CD14-positive monocyte (primary cell): Measurements from ENCODE around the gene GRAP. TPM values are rescaled to one million over a fixed set of nuclear protein-coding genes. Genes with fewer than 3 reads are reported as not detected.
A peak's percentile ranks its signal among the peaks of the same experiment; 100 is the strongest.

ENCODE experiments used
- DNase-seq, 3 donors: peaks; one replicate each; pipeline ENCODE4 v3.0.0-alpha.2; 2011 to 2022
- H2AFZ ChIP-seq: 2 replicates; pipeline ENCODE4 v1.6.0; 2012; ENCODE audit warnings: mild to moderate bottlenecking, low read depth, low read length, inconsistent platforms; ENCODE audit not compliant: insufficient read depth, poor library complexity, severe bottlenecking
- H3K27ac ChIP-seq, 2 donors: 1 replicate in 1 of 2; 2 replicates in 1 of 2; pipeline ENCODE4 v1.5.1; 2012 to 2013; ENCODE audit warnings: low read length in 2 of 2, control low read depth in 1 of 2, inconsistent platforms in 1 of 2, low read depth in 1 of 2, mild to moderate bottlenecking in 1 of 2
- H3K27me3 ChIP-seq, 2 donors: one replicate each; pipeline versions ENCODE4 v1.6.0 to v1.6.1; 2011 to 2013; ENCODE audit warnings: low read length in 2 of 2; ENCODE audit not compliant: control insufficient read depth in 2 of 2, insufficient read depth in 2 of 2
- H3K36me3 ChIP-seq, 2 donors: replicated peaks in 1 of 2; 1 replicate in 1 of 2; 2 replicates in 1 of 2; pipeline versions ENCODE4 v1.5.1 to v1.6.1; 2012 to 2013; ENCODE audit warnings: low read length in 2 of 2, control low read depth in 1 of 2, inconsistent platforms in 1 of 2, mild to moderate bottlenecking in 1 of 2; ENCODE audit not compliant: insufficient read depth in 2 of 2, control insufficient read depth in 1 of 2
- H3K4me1 ChIP-seq, 2 donors: 1 replicate in 1 of 2; 2 replicates in 1 of 2; pipeline versions ENCODE4 v1.5.1 to v1.6.1; 2012 to 2013; ENCODE audit warnings: low read length in 2 of 2, control low read depth in 1 of 2, inconsistent platforms in 1 of 2, mild to moderate bottlenecking in 1 of 2, moderate library complexity in 1 of 2; ENCODE audit not compliant: insufficient read depth in 2 of 2, control insufficient read depth in 1 of 2
- H3K4me2 ChIP-seq: replicated peaks from 2 replicates; pipeline ENCODE3; 2012; ENCODE audit warnings: low read length, moderate library complexity, mild to moderate bottlenecking; ENCODE audit not compliant: poor library complexity, severe bottlenecking; ENCODE audit errors: extremely low read depth
- H3K4me3 ChIP-seq, 3 experiments: fragments of 200-600 bp in 1 of 3; sonication (generic) in 1 of 3; replicated peaks in 1 of 3; 1 replicate in 2 of 3; 2 replicates in 1 of 3; pipeline ENCODE4 v1.5.1; 2011 to 2013; ENCODE audit warnings: low read length in 3 of 3, mild to moderate bottlenecking in 3 of 3, control low read depth in 2 of 3, low read depth in 2 of 3, inconsistent platforms in 1 of 3, moderate library complexity in 1 of 3
- H3K79me2 ChIP-seq: 2 replicates; pipeline ENCODE4 v1.6.0; 2012; ENCODE audit warnings: mild to moderate bottlenecking, control low read depth, inconsistent platforms, low read length, moderate library complexity; ENCODE audit not compliant: insufficient read depth
- H3K9ac ChIP-seq: 2 replicates; pipeline ENCODE4 v1.6.0; 2017; ENCODE audit warnings: low read length, mild to moderate bottlenecking; ENCODE audit not compliant: insufficient read depth, poor library complexity, severe bottlenecking
- H3K9me3 ChIP-seq, 2 donors: replicated peaks in 1 of 2; 1 replicate in 1 of 2; 2 replicates in 1 of 2; pipeline versions ENCODE4 v1.5.1 to v1.6.1; 2012 to 2013; ENCODE audit warnings: low read length in 2 of 2, control low read depth in 1 of 2; ENCODE audit not compliant: control insufficient read depth in 1 of 2, insufficient read depth in 1 of 2
- H4K20me1 ChIP-seq: 2 replicates; pipeline ENCODE4 v1.6.0; 2012; ENCODE audit warnings: mild to moderate bottlenecking, low read length, control low read depth, moderate library complexity; ENCODE audit not compliant: insufficient read depth
- H3K27ac Mint-ChIP-seq, 7 donors: one replicate each; pipeline ENCODE4 v1.8.0; 2020; ENCODE audit warnings: mild to moderate bottlenecking in 7 of 7, mixed read lengths in 7 of 7, moderate library complexity in 6 of 7, inconsistent platforms in 2 of 7
- H3K27me3 Mint-ChIP-seq, 3 donors: one replicate each; pipeline ENCODE4 v1.8.0; 2021 to 2022; ENCODE audit warnings: low read depth in 3 of 3, mild to moderate bottlenecking in 3 of 3, mixed read lengths in 3 of 3, moderate library complexity in 3 of 3, inconsistent platforms in 1 of 3
- H3K36me3 Mint-ChIP-seq, 2 donors: one replicate each; pipeline ENCODE4 v1.8.0; 2020; ENCODE audit warnings: mixed read lengths in 2 of 2, inconsistent platforms in 1 of 2, mild to moderate bottlenecking in 1 of 2
- H3K4me1 Mint-ChIP-seq: one replicate; pipeline ENCODE4 v1.8.0; 2020; ENCODE audit warnings: mild to moderate bottlenecking, mixed read lengths
- H3K4me3 Mint-ChIP-seq, 2 donors: one replicate each; pipeline ENCODE4 v1.8.0; 2020; ENCODE audit warnings: mild to moderate bottlenecking in 2 of 2, mixed read lengths in 2 of 2, moderate library complexity in 1 of 2
- H3K9me3 Mint-ChIP-seq, 7 donors: one replicate each; pipeline ENCODE4 v1.8.0; 2020 to 2022; ENCODE audit warnings: mixed read lengths in 7 of 7, mild to moderate bottlenecking in 6 of 7, moderate library complexity in 6 of 7, inconsistent platforms in 2 of 7
- CTCF ChIP-seq: fragments of 200-600 bp; IDR thresholded peaks from one replicate; pipeline ENCODE4 v1.8.0; 2022; ENCODE audit warnings: antibody characterized with exemption, mild to moderate bottlenecking
- WGBS: methylation state at CpG from one replicate; pipeline ENCODE4 v1.1.5; 2013; ENCODE audit warnings: missing lambda C conversion rate; ENCODE audit not compliant: insufficient coverage; 5-methylcytosine and 5-hydroxymethylcytosine counted together
- intact Hi-C, 2 donors: fragments of 100-400 bp; cut with micrococcal nuclease; formaldehyde crosslinking; loops; one replicate each; pipeline versions ENCODE4 v1.15.0 to v1.15.1; 2023
- polyA plus RNA-seq, 3 donors: library from polyadenylated mRNA; depleted of rRNA in 1 of 3; unstranded in 2 of 3; stranded (reverse) in 1 of 3; fragments of 300-500 nt in 2 of 3; fragments of >200 nt in 1 of 3; fragmentation: Illumina TruSeq in 2 of 3; gene quantifications; 1 replicate in 2 of 3; 2 replicates in 1 of 3; pipeline ENCODE4 v1.2.3, GENCODE V29; 2012 to 2021

GRAP gene
- polyA plus RNA-seq, 3 donors: 3.9 to 5.9 (median 4.5) TPM

DNA sequence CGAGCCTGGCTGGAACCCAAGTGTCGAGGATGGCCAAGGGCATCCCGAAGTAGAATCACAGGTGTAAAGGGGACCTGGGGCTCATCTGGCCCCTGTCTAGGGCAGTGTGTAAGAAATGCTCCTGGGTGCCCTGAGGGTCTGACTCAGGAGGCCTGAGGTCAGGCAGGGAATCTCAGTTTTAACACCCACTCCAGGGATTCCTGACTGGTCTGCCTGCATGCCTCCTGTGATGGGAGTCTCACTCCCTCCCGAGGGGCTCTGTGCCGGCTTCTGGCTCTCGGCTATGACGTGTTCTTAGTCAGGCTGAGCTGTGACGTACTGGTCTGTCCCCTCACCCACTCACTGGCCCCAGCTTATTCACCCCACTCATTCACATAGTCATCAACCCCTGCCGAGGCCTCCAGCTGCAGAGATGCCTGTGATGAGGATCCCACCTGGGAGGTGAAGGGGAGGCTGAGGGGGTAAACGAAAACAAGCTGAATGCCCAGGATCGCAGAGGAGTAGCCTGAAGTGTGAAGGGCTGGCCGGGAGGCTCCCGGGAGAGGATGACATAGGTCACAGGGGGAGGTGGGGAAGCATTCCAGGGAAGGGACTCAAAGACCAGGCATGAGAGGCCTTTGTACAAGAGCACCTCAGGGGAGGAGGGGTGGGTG lies 65.9 kb downstream of the GRAP start:
- H3K36me3 Mint-ChIP-seq: no peaks in the 10 kb centered on the region
- no peak for DNase-seq
- H3K27me3 Mint-ChIP-seq: peaks cover 1 to 6% (median 2%) of the 10 kb centered on the region in 3 donors
- no peaks in the 10 kb centered on the region for H4K20me1 ChIP-seq
- no peak overlapping the region for H3K4me3 Mint-ChIP-seq
- H3K36me3 ChIP-seq: no peaks in the 10 kb centered on the region
- H3K79me2 ChIP-seq: no peaks in the 10 kb centered on the region
- no peak overlapping the region for H3K4me3 ChIP-seq
- intact Hi-C loops: no loop called here
- no peak overlapping the region for H3K9ac ChIP-seq
- no peaks in the 10 kb centered on the region for H3K27me3 ChIP-seq
- peaks cover 4% of the 10 kb centered on the region for H3K4me1 Mint-ChIP-seq
- whole genome bisulfite sequencing: 95% methylated on average over 7 of the region's 13 CpGs
- no peak overlapping the region for H2AFZ ChIP-seq
- H3K27ac Mint-ChIP-seq: peak overlapping the region in 1 of 7 donors; percentile 54
- no peak for TF ChIP-seq CTCF
- no peaks in the 10 kb centered on the region for H3K4me1 ChIP-seq
- H3K27ac ChIP-seq: no peak overlapping the region
- no peak overlapping the region for H3K4me2 ChIP-seq
- no peaks in the 10 kb centered on the region for H3K9me3 ChIP-seq
- H3K9me3 Mint-ChIP-seq: no peaks in the 10 kb centered on the region

- peaks cover 1 to 4% (median 3%) of the 10 kb centered on the region in 3 donors for H3K27me3 Mint-ChIP-seq
- Histone ChIP-seq H3K4me2 (no peak overlapping the region), H3K36me3 (no peaks in the 10 kb centered on the region), H3K4me1 (no peaks in the 10 kb centered on the region), H3K9ac (no peak overlapping the region), H3K4me3 (no peak overlapping the region), H3K79me2 (no peaks in the 10 kb centered on the region), H2AFZ (no peak overlapping the region), H4K20me1 (no peaks in the 10 kb centered on the region), H3K27me3 (no peaks in the 10 kb centered on the region), H3K9me3 (no peaks in the 10 kb centered on the region), H3K27ac (no peak overlapping the region)
- peaks cover 0 to 2% (median 0%) of the 10 kb centered on the region in 7 donors for H3K9me3 Mint-ChIP-seq
- intact Hi-C loops: loop anchor here in 1 of 2 donors (10.0 kb wide), 1 partner anchor 64 kb away; no protein-coding TSS in a partner anchor
- H3K36me3 Mint-ChIP-seq: no peaks in the 10 kb centered on the region
- WGBS: 94% methylated on average over 15 of the region's 17 CpGs
- no peak overlapping the region for H3K27ac Mint-ChIP-seq
- no peak for TF ChIP-seq CTCF
- peaks cover 4% of the 10 kb centered on the region for H3K4me1 Mint-ChIP-seq
- no peak for DNase-seq
- no peak overlapping the region for H3K4me3 Mint-ChIP-seq
Measured at GRCh38 chr17:18978655-18979054, 68.1 kb downstream of the GRAP start.
